Activated naive CD4-positive, alpha-beta T cell treated with anti-CD3 and anti-CD28 coated beads, Interleukin-2, amount 10 ng/mL, durations not matched to agents 7 days and 5 days (primary cell): ENCODE data around the gene AFAP1.

Source experiments
- CTCF ChIA-PET: fragments of 350-600 bp; sonication (Branson Sonifier 250); formaldehyde crosslinking; loops from one replicate; lab custom pipeline; 2021; ENCODE audit warnings: antibody characterized with exemption; lab: Charles Lee
- DNase-seq: peaks from one replicate; pipeline ENCODE4 v3.0.0-alpha.2; 2020
- H3K27ac Mint-ChIP-seq: one replicate; pipeline ENCODE4 v1.8.0; 2021; ENCODE audit warnings: mild to moderate bottlenecking, moderate library complexity, mixed read lengths
- H3K27me3 Mint-ChIP-seq: one replicate; pipeline ENCODE4 v1.8.0; 2021; ENCODE audit warnings: mild to moderate bottlenecking, mixed read lengths
- H3K36me3 Mint-ChIP-seq: one replicate; pipeline ENCODE4 v1.8.0; 2021; ENCODE audit warnings: mixed read lengths
- H3K4me1 Mint-ChIP-seq: one replicate; pipeline ENCODE4 v1.8.0; 2021; ENCODE audit warnings: mixed read lengths
- H3K4me3 Mint-ChIP-seq: one replicate; pipeline ENCODE4 v1.8.0; 2021; ENCODE audit warnings: mild to moderate bottlenecking, moderate library complexity, mixed read lengths
- H3K9me3 Mint-ChIP-seq: one replicate; pipeline ENCODE4 v1.8.0; 2021; ENCODE audit warnings: mixed read lengths

Gene AFAP1

DNA sequence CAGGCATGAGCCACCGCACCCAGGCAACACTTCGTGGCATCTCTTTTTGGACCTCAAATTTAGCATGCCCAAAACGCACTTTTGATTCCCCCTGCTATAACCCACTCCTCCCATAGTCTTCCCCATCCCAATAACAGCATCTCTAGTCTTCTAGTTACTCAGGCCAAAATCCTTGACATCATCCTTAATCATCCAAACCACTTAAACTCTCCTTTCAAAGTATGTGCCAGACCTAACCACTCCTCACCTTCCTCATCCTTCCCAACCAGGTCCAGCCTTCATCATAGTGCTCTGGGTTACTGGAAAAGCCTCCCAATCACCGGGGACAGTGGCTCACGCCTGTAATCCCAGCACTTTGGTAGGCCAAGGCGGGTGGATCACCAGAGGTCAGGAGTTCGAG lies 41.9 kb downstream of the AFAP1 start:
- no peaks in the 10 kb centered on the region for H3K9me3 Mint-ChIP-seq
- peaks cover 13% of the 10 kb centered on the region for H3K4me1 Mint-ChIP-seq
- H3K4me3 Mint-ChIP-seq: no peak overlapping the region
- DNase-seq: no peak
- H3K36me3 Mint-ChIP-seq: peaks cover 2% of the 10 kb centered on the region
- H3K27me3 Mint-ChIP-seq: no peaks in the 10 kb centered on the region
- CTCF ChIA-PET: interaction anchor here (1.1 to 1.4 kb wide), 2 partner anchors 9 to 93 kb away, joined by 3 read pairs; no protein-coding TSS in a partner anchor
- H3K27ac Mint-ChIP-seq: no peak overlapping the region

- H3K4me1 Mint-ChIP-seq: no peaks in the 10 kb centered on the region
- peaks cover 3% of the 10 kb centered on the region for H3K27me3 Mint-ChIP-seq
- no peak overlapping the region for H3K4me3 Mint-ChIP-seq
- H3K27ac Mint-ChIP-seq: no peak overlapping the region
- H3K9me3 Mint-ChIP-seq: peaks cover 3% of the 10 kb centered on the region
- peaks cover 6% of the 10 kb centered on the region for H3K36me3 Mint-ChIP-seq
- DNase-seq: no peak
- CTCF ChIA-PET: interaction anchor here (1.1 kb wide), 1 partner anchor 93 kb away, joined by 3 read pairs; no protein-coding TSS in a partner anchor
Measured at GRCh38 chr4:7894677-7895181, 44.9 kb downstream of the AFAP1 start.

DNA sequence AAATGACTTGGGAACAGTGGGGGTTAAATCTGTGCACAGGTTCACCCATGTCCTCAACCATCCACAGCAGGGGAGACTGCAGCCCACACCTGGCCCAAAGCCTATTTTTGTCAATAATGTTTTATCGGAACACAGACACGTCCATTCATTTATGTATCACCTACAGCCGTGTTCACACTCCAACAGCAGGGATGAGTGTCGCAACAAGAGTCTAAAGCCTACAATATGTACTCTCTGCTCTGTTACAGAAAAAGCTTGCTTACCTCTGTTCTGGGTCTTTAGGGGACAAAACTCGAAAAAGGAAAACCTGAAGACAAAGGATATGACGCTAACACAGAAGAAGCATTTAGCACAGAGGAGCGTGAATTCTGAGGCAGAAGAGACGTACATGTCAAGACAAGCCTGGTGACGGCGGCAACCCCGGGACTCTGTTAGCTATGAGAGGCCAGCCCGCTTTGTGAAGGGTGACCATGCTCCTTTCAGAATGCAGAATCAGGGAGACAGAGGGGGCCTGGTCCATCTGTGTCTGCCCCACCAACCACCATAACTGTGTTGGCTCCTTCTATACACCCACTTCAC lies 45.5 kb downstream of the AFAP1 start:
- CTCF ChIA-PET: no interaction called here

DNA sequence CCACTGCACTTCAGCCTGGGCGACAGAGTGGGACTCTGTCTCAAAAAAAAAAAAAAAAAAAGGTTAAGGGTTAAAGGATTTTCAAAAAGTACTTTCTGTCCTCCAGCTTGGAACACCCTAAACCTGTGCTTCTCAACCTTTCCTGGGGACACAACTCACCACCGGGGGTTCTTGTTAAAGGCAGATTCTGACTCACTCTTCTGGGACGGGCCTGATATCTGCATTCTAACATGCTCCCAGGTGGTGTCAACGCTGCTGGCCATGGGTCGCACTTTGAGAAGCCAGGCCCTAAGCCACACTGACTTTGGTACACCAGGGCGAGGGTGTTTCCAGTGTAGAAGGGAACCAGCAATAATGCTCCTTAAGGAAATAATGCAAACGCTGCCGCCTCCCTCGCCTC lies 46.1 kb downstream of the AFAP1 start:
- no peak overlapping the region for H3K27ac Mint-ChIP-seq
- no peaks in the 10 kb centered on the region for H3K4me1 Mint-ChIP-seq
- DNase-seq: no peak
- no peak overlapping the region for H3K4me3 Mint-ChIP-seq
- peaks cover 3% of the 10 kb centered on the region for H3K27me3 Mint-ChIP-seq
- H3K9me3 Mint-ChIP-seq: peaks cover 4% of the 10 kb centered on the region
- H3K36me3 Mint-ChIP-seq: peaks cover 6% of the 10 kb centered on the region
- CTCF ChIA-PET: no interaction called here

More for the DNA sequence above, 45.5 kb downstream of the AFAP1 start:
- Mint-ChIP-seq H3K27ac (no peak overlapping the region), H3K36me3 (peaks cover 6% of the 10 kb centered on the region), H3K4me3 (no peak overlapping the region), H3K27me3 (peaks cover 3% of the 10 kb centered on the region), H3K9me3 (peaks cover 3% of the 10 kb centered on the region), H3K4me1 (no peaks in the 10 kb centered on the region)
- no peak for DNase-seq

DNA sequence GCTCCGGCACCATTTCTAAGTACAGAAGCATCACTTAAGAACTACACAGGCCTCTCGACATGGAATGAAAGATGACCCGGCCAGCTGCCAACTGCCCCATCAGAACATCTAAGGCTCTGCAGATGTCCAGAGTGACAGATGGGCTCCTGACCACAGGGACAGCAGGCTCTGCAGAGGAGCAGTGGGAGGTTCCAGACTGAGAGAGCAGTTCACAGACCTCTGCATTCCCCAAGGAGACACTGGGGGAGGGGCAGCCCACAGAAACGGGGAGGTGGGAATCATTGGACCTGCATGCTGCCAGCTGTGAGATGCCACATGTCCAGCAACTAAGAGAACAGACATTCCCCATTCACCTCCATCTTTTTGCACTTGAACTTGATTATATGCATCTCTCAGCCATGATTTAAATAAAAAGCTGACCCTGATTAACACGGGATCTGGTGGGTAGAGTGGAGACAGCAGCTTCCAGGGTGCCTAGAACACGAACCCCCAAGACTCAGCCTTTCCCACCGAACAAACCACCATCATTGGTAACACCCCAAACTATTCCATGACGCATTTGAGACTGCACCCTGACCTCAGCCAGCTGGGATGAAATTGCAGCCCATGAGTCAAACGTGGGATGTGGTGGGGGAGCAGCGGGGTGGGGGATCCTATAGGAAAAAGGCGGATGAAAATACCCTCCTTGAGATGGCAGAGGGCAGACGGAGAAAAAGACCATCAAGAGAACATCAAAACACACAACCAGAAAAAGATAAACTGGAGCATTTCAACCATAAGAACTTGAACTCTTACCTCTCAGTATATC lies 47.2 kb downstream of the AFAP1 start:
- CTCF ChIA-PET: no interaction called here
- Mint-ChIP-seq H3K36me3 (peaks cover 10% of the 10 kb centered on the region), H3K4me1 (no peaks in the 10 kb centered on the region), H3K4me3 (no peak overlapping the region), H3K9me3 (peaks cover 8% of the 10 kb centered on the region), H3K27ac (no peak overlapping the region), H3K27me3 (peaks cover 3% of the 10 kb centered on the region)
- no peak for DNase-seq

GRCh38 chr4:7890635-7891393 lies 48.8 kb downstream of the AFAP1 start:
- peaks cover 3% of the 10 kb centered on the region for H3K27me3 Mint-ChIP-seq
- H3K36me3 Mint-ChIP-seq: peaks cover 11% of the 10 kb centered on the region
- H3K27ac Mint-ChIP-seq: no peak overlapping the region
- no peak overlapping the region for H3K4me3 Mint-ChIP-seq
- DNase-seq: no peak
- peaks cover 8% of the 10 kb centered on the region for H3K9me3 Mint-ChIP-seq
- CTCF ChIA-PET: no interaction called here
- peaks cover 4% of the 10 kb centered on the region for H3K4me1 Mint-ChIP-seq

DNA sequence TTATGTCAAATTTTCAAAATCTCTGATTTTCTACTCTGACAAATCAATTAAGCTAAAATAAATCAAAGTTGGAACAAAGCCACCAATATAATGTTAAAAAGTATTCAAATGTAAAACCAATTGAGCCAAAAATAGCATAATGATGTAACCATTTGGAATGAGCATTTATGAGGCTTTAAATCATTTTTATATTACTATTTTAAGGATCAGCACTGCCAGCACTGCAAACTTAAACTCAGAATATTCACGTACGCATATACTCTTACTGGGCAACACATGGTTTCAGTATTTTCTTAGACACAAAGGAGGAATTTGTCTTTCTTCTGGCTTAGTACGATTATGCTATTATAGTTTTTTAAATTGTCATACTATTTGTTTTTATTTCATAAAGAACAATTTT lies 52.2 kb downstream of the AFAP1 start:
- Mint-ChIP-seq H3K27ac (no peak overlapping the region), H3K36me3 (peaks cover 13% of the 10 kb centered on the region), H3K4me1 (peaks cover 4% of the 10 kb centered on the region), H3K4me3 (no peak overlapping the region), H3K9me3 (peaks cover 8% of the 10 kb centered on the region), H3K27me3 (peaks cover 3% of the 10 kb centered on the region)
- CTCF ChIA-PET: no interaction called here
- DNase-seq: no peak

DNA sequence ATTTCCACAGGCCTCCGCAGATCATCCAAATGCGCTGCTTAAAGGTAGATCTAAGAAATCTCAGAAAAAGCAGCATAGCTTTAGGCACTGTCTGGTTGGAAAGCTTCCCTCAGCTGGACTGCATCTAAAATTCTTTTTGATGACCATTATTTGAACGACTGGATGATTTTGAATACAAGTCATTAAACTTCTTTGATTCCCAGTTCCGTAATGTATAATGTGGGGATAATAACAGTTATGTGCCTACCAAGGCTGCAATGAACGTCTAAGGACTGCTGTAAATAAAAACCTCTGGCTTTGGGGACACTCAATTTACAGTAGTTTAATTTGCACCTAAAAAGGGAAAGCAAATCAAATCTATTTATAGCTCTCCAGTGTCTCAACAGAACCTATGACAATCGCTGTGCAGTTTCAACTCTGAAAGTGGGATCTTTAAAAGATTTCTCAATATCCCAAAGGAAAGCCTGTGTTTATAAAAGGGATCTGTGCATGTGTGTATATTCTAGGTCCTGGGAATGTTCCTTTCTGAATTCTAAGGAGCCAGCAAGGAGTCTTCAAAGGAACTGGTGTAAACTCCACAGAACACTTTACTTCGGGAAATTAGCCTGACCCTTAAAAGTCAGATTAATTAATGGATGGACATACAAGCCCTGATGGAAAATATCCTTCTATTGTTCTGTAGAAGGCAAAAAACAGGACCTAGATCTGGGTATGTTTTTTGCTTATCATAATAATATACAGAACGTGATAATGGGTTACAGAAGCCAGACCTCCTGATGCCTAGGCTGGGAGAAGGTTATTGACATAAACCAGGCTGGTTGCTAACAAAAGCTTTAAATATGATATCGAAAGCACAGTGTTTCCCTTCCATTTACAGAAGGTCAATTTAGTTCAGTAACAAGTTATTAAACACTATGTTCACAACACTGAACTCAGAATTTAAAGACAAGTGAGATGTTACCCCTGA lies 53.4 kb downstream of the AFAP1 start:
- H3K9me3 Mint-ChIP-seq: peaks cover 8% of the 10 kb centered on the region
- CTCF ChIA-PET: no interaction called here
- peaks cover 3% of the 10 kb centered on the region for H3K27me3 Mint-ChIP-seq
- no peak for DNase-seq
- H3K4me1 Mint-ChIP-seq: peaks cover 9% of the 10 kb centered on the region
- H3K27ac Mint-ChIP-seq: no peak overlapping the region
- H3K4me3 Mint-ChIP-seq: no peak overlapping the region
- peaks cover 13% of the 10 kb centered on the region for H3K36me3 Mint-ChIP-seq

GRCh38 chr4:7885216-7886006 lies 54.2 kb downstream of the AFAP1 start:
- DNase-seq: no peak
- H3K4me1 Mint-ChIP-seq: peaks cover 18% of the 10 kb centered on the region
- no peak overlapping the region for H3K4me3 Mint-ChIP-seq
- H3K27me3 Mint-ChIP-seq: no peaks in the 10 kb centered on the region
- H3K9me3 Mint-ChIP-seq: peaks cover 8% of the 10 kb centered on the region
- peaks cover 12% of the 10 kb centered on the region for H3K36me3 Mint-ChIP-seq
- H3K27ac Mint-ChIP-seq: no peak overlapping the region
- CTCF ChIA-PET: no interaction called here

- H3K27me3 Mint-ChIP-seq: no peaks in the 10 kb centered on the region
- no peak for DNase-seq
- no peak overlapping the region for H3K27ac Mint-ChIP-seq
- H3K9me3 Mint-ChIP-seq: no peaks in the 10 kb centered on the region
- peaks cover 56% of the 10 kb centered on the region for H3K4me1 Mint-ChIP-seq
- peaks cover 2% of the 10 kb centered on the region for H3K36me3 Mint-ChIP-seq
- CTCF ChIA-PET: no interaction called here
- no peak overlapping the region for H3K4me3 Mint-ChIP-seq
Measured at GRCh38 chr4:7880683-7881082, 59.0 kb downstream of the AFAP1 start.

DNA sequence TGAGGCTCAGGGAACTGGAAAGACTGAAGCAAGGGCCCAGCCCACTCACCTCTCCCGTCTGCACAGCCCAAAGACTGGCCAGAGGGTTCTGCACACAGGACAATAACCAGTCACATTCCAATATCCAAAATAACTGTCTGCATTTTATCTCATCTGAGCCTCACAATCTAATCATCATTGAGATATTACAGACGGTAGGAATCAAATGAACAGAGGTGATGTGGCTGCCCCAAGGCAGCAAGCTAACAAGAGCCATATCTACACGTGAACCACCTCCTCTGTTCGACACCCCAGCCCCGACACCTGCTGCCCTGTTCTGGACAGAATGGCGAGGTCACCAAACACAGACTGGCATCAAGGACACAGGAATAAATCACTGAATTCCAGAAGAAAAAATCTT lies 60.5 kb downstream of the AFAP1 start:
- H3K36me3 Mint-ChIP-seq: peaks cover 2% of the 10 kb centered on the region
- peaks cover 68% of the 10 kb centered on the region for H3K4me1 Mint-ChIP-seq
- H3K27me3 Mint-ChIP-seq: no peaks in the 10 kb centered on the region
- H3K9me3 Mint-ChIP-seq: no peaks in the 10 kb centered on the region
- H3K27ac Mint-ChIP-seq: no peak overlapping the region
- CTCF ChIA-PET: interaction anchor here (0.8 to 4.7 kb wide), 2 partner anchors 15 to 76 kb away, joined by 3 to 53 read pairs; no protein-coding TSS in a partner anchor
- H3K4me3 Mint-ChIP-seq: no peak overlapping the region
- DNase-seq: no peak

DNA sequence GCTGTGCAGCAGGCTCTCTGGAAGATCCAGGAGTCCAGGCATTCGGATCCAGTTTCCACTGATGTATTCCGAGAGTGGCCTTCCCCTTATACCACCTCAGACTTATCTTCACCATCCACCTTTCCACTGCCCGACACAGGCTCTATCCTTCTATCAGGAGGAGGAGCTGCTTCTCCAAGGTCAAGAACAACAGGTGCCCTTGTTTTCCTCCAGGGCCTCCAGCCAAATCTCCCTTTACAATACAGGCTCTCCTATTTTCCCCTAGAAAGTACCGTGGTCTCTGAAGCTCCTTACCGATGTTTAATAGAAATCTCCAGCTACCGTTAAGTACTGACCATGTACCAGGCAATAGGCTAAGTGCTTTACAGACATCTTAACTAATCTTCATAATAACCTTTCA lies 61.3 kb downstream of the AFAP1 start:
- Mint-ChIP-seq H3K4me3 (no peak overlapping the region), H3K36me3 (peaks cover 2% of the 10 kb centered on the region), H3K27ac (peak overlapping the region; percentile 25), H3K9me3 (peaks cover 2% of the 10 kb centered on the region), H3K27me3 (no peaks in the 10 kb centered on the region), H3K4me1 (peaks cover 75% of the 10 kb centered on the region)
- CTCF ChIA-PET: interaction anchor here (0.8 to 4.7 kb wide), 2 partner anchors 14 to 75 kb away, joined by 3 to 53 read pairs; no protein-coding TSS in a partner anchor
- no peak for DNase-seq

GRCh38 chr4:7877176-7877575 lies 62.5 kb downstream of the AFAP1 start:
- H3K9me3 Mint-ChIP-seq: peaks cover 2% of the 10 kb centered on the region
- peak overlapping the region; percentile 52 for H3K4me3 Mint-ChIP-seq
- CTCF ChIA-PET: interaction anchor here (0.8 to 4.7 kb wide), 18 partner anchors 11 to 110 kb away, joined by 3 to 53 read pairs (median 5); partner anchors contain the start of gene AFAP1
- H3K27me3 Mint-ChIP-seq: no peaks in the 10 kb centered on the region
- peaks cover 2% of the 10 kb centered on the region for H3K36me3 Mint-ChIP-seq
- no peak for DNase-seq
- H3K4me1 Mint-ChIP-seq: peaks cover 75% of the 10 kb centered on the region
- peak overlapping the region; percentile 92 for H3K27ac Mint-ChIP-seq
